Panc1 (cell line): ENCODE measurements around the gene TMEM106C.

Experiments used
- POLR2AphosphoS5 ChIP-seq: IDR thresholded peaks from 2 replicates; pipeline ENCODE4 v1.6.1; 2012; ENCODE audit warnings: mild to moderate bottlenecking, low read depth, low read length, moderate library complexity
- TF ChIP-seq, protein P1 (sequence below): fragments of 450-650 bp; IDR thresholded peaks from 2 replicates; pipeline ENCODE4 v1.5.1; 2017; ENCODE audit warnings: mild to moderate bottlenecking

DNA sequence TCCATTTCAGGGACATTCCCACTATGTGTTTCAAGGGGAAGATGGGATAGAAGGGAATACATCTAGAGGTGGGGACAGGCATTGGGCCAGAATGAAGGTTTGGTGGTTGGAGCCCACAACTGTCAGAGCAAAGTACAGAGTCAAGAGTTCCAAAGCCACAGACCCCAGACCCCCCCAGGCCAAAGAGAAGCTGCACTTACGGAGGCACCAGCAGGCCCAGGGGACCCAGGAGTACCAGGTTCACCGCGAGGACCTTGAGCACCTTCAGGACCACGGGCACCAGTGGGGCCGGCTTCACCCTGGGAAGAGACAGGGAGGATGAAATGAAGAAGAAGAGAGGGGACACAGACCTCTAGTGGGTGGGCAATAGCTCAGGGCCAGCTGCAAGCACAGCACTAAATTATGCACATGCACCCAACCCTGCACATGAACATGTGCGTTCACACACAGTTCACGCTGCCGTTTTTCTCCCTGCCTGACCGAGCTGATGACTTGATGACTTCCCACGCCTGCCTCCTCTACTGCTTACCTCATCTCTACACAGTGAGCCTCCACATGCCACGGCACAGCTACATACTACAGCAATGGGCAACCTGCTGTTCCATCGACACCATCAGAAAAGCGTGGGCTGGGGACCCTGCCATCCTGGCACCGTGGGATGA, 24.1 kb downstream of the TMEM106C start:
- TF ChIP-seq, protein P1, sequence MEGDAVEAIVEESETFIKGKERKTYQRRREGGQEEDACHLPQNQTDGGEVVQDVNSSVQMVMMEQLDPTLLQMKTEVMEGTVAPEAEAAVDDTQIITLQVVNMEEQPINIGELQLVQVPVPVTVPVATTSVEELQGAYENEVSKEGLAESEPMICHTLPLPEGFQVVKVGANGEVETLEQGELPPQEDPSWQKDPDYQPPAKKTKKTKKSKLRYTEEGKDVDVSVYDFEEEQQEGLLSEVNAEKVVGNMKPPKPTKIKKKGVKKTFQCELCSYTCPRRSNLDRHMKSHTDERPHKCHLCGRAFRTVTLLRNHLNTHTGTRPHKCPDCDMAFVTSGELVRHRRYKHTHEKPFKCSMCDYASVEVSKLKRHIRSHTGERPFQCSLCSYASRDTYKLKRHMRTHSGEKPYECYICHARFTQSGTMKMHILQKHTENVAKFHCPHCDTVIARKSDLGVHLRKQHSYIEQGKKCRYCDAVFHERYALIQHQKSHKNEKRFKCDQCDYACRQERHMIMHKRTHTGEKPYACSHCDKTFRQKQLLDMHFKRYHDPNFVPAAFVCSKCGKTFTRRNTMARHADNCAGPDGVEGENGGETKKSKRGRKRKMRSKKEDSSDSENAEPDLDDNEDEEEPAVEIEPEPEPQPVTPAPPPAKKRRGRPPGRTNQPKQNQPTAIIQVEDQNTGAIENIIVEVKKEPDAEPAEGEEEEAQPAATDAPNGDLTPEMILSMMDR: no peak
- no peak for TF ChIP-seq POLR2AphosphoS5
